Activated CD8-positive, alpha-beta T cell treated with anti-CD3 and anti-CD28 coated beads for 36 hours (primary cell): ENCODE data around the gene MND1. TPM values are rescaled to one million over a fixed set of nuclear protein-coding genes. Genes with fewer than 3 reads are reported as not detected.

Experiments used
- ATAC-seq: fragments of 200-7000 bp; cut with Tn5 transposase; one replicate; pipeline ENCODE4 v1.10.0; 2021; ENCODE audit warnings: mild to moderate bottlenecking, moderate library complexity
- CTCF ChIA-PET: fragments of 350-600 bp; sonication (Branson Sonifier 250); formaldehyde crosslinking; loops from one replicate; lab custom pipeline; 2021; ENCODE audit warnings: antibody characterized with exemption; lab: Charles Lee
- POLR2A ChIA-PET: fragments of 350-600 bp; sonication (Branson Sonifier 250); formaldehyde crosslinking; loops from one replicate; lab custom pipeline; 2021; ENCODE audit warnings: antibody characterized with exemption; lab: Charles Lee
- DNase-seq: peaks from one replicate; pipeline ENCODE4 v3.0.0-alpha.2; 2020
- H3K27ac Mint-ChIP-seq: one replicate; pipeline ENCODE4 v1.8.0; 2021; ENCODE audit warnings: mild to moderate bottlenecking, mixed read lengths
- H3K27me3 Mint-ChIP-seq: one replicate; pipeline ENCODE4 v1.8.0; 2021; ENCODE audit warnings: mixed read lengths
- H3K36me3 Mint-ChIP-seq: one replicate; pipeline ENCODE4 v1.8.0; 2021; ENCODE audit warnings: low read depth, mixed read lengths
- H3K4me1 Mint-ChIP-seq: one replicate; pipeline ENCODE4 v1.8.0; 2021; ENCODE audit warnings: low read depth, mixed read lengths
- H3K4me3 Mint-ChIP-seq: one replicate; pipeline ENCODE4 v1.8.0; 2021; ENCODE audit warnings: mild to moderate bottlenecking, moderate library complexity, mixed read lengths
- H3K9me3 Mint-ChIP-seq: one replicate; pipeline ENCODE4 v1.8.0; 2021; ENCODE audit warnings: mixed read lengths
- intact Hi-C: fragments of 100-400 bp; cut with micrococcal nuclease; formaldehyde crosslinking; loops from one replicate; pipeline ENCODE4 v1.10.0; 2022
- total RNA-seq, 2 experiments: library from RNA; stranded (reverse); gene quantifications; one replicate each; pipeline ENCODE4 v1.2.3, GENCODE V29; 2021
- TF ChIP-seq, protein P1 (sequence below): fragments of 200-600 bp; IDR thresholded peaks from one replicate; pipeline ENCODE4 v1.8.0; 2022; ENCODE audit warnings: antibody characterized with exemption, mild to moderate bottlenecking

The MND1 gene
- total RNA-seq, 2 experiments from 2014 or later: 48.0 to 50.0 TPM

DNA sequence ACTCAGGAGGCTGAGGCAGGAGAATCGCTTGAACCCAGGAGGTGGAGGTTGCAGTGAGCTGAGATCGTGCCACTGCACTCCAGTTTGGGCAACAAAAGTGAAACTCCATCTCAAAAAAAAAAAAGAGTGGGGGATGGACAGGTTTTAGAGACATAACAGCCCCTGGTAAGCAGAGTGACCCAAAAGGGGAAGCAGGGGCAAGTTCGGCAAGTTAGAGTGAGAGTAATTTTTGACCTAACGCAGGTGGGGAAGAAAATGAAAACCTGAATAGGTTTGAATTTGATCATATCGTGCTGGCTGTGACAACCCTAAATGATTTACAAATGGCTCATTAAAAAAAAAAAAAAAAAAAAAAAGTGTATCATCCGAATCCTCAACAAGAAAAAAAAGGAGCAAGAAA is 96.0 kb downstream of the MND1 start:
- no peaks in the 10 kb centered on the region for H3K9me3 Mint-ChIP-seq
- ChIA-PET CTCF (no interaction called here), POLR2A (no interaction called here)
- TF ChIP-seq, protein P1, sequence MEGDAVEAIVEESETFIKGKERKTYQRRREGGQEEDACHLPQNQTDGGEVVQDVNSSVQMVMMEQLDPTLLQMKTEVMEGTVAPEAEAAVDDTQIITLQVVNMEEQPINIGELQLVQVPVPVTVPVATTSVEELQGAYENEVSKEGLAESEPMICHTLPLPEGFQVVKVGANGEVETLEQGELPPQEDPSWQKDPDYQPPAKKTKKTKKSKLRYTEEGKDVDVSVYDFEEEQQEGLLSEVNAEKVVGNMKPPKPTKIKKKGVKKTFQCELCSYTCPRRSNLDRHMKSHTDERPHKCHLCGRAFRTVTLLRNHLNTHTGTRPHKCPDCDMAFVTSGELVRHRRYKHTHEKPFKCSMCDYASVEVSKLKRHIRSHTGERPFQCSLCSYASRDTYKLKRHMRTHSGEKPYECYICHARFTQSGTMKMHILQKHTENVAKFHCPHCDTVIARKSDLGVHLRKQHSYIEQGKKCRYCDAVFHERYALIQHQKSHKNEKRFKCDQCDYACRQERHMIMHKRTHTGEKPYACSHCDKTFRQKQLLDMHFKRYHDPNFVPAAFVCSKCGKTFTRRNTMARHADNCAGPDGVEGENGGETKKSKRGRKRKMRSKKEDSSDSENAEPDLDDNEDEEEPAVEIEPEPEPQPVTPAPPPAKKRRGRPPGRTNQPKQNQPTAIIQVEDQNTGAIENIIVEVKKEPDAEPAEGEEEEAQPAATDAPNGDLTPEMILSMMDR: no peak
- no peaks in the 10 kb centered on the region for H3K36me3 Mint-ChIP-seq
- H3K27me3 Mint-ChIP-seq: no peaks in the 10 kb centered on the region
- no peak overlapping the region for H3K4me3 Mint-ChIP-seq
- ATAC-seq: no peak
- no peak for DNase-seq
- H3K4me1 Mint-ChIP-seq: peaks cover 42% of the 10 kb centered on the region
- H3K27ac Mint-ChIP-seq: no peak overlapping the region
- intact Hi-C loops: no loop called here

DNA sequence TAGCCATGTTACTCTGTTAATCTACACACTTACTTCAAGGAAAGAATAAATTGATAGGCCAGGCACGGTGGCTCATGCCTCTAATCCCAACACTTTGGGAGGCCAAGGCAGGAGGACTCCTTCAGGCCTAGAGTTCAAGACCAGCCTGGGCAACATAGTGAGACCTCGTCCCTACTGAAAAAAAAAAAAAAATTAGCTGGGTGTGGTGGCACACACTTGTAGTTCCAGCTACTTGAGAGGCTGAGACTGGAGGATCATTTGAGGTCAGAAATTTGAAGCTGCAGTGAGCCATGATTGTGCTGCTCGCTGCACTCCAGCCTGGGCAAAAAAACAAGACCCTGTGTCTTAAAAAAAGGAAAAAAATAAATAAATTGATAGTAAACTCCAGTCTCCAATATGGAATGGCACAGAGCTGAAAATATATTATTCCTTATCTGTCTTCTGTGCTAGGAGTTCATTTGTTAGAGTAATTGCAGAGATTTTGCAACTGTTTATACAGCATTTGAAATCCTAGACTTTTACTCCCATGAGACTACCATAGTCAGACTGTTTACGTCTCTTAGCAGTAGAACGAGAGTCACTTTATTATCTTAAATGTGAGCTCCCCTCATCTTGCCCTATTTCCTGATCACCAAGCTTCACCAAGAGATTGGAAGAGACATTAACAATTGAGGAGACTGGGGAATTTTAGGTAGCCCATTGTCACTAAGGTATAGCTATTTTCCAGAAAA is 102.9 kb downstream of the MND1 start:
- ATAC-seq (no peak), DNase-seq (no peak)
- ChIA-PET CTCF (interaction anchor here (0.6 to 1.6 kb wide), 5 partner anchors 14 to 304 kb away, joined by 3 to 5 read pairs (median 4); no protein-coding TSS in a partner anchor), POLR2A (interaction anchor here (0.7 to 1.3 kb wide), 3 partner anchors 9 to 18 kb away, joined by 3 read pairs; no protein-coding TSS in a partner anchor)
- TF ChIP-seq, protein P1: no peak
- H3K27me3 Mint-ChIP-seq: no peaks in the 10 kb centered on the region
- no peaks in the 10 kb centered on the region for H3K9me3 Mint-ChIP-seq
- intact Hi-C loops: no loop called here
- no peak overlapping the region for H3K4me3 Mint-ChIP-seq
- no peak overlapping the region for H3K27ac Mint-ChIP-seq
- peaks cover 18% of the 10 kb centered on the region for H3K4me1 Mint-ChIP-seq
- no peaks in the 10 kb centered on the region for H3K36me3 Mint-ChIP-seq

DNA sequence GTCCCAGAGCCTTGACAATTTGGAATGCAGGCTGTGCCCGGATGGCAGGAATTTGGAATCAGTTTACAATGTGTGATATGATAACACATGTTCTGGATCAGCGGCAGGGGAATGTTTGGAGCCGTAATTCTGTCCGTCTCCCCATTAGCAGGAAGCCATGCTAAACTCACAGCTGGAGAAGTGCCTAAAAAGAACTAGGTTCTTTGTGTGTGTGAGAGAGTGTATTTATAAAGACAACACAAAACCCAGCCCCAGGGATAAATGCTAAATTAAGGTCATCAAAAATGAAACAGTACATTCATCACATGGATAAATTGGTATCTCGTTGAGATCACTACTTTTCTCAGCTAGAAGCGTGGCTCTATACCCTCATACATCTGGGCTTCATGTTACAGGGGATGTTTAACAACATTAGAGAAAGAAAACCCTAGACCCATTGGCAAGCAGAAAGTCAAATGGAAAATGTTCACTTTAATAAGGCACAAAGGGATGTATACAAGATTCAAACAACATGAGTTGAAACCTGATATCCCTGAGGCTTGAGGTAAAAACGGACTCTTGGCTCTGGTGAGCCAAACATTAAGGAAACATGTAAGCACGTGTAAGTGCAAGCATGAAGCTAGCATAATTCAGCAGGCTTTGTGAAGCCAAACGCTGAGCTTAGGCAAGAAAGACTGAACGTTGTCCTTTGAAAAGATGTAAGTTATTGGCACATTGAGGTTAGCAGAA is 103.7 kb downstream of the MND1 start:
- intact Hi-C loops: no loop called here
- H3K4me1 Mint-ChIP-seq: peaks cover 16% of the 10 kb centered on the region
- DNase-seq (no peak), ATAC-seq (no peak)
- no peaks in the 10 kb centered on the region for H3K36me3 Mint-ChIP-seq
- POLR2A ChIA-PET: interaction anchor here (0.7 to 1.3 kb wide), 3 partner anchors 9 to 17 kb away, joined by 3 read pairs; no protein-coding TSS in a partner anchor
- no peaks in the 10 kb centered on the region for H3K9me3 Mint-ChIP-seq
- no peaks in the 10 kb centered on the region for H3K27me3 Mint-ChIP-seq
- CTCF ChIA-PET: interaction anchor here (1.0 to 4.3 kb wide), 4 partner anchors 15 to 102 kb away, joined by 4 to 18 read pairs (median 4); partner anchors contain the start of gene TMEM131L
- H3K27ac Mint-ChIP-seq: no peak overlapping the region
- TF ChIP-seq, protein P1: no peak
- no peak overlapping the region for H3K4me3 Mint-ChIP-seq

GRCh38 chr4:153449338-153449737 is 104.8 kb downstream of the MND1 start:
- no peaks in the 10 kb centered on the region for H3K27me3 Mint-ChIP-seq
- no peaks in the 10 kb centered on the region for H3K9me3 Mint-ChIP-seq
- ChIA-PET POLR2A (interaction anchor here (4.1 kb wide), 1 partner anchor 17 kb away, joined by 14 read pairs; the partner anchor contains the start of gene TMEM131L), CTCF (interaction anchor here (1.3 to 4.3 kb wide), 2 partner anchors 16 kb away, joined by 5 to 18 read pairs; partner anchors contain the start of gene TMEM131L)
- no peak overlapping the region for H3K4me3 Mint-ChIP-seq
- peaks cover 14% of the 10 kb centered on the region for H3K4me1 Mint-ChIP-seq
- no peak for DNase-seq
- TF ChIP-seq, protein P1: no peak
- ATAC-seq: no peak
- no peaks in the 10 kb centered on the region for H3K36me3 Mint-ChIP-seq
- intact Hi-C loops: no loop called here
- peak overlapping the region; percentile 88 for H3K27ac Mint-ChIP-seq
